ENCODE data around the gene TRIM47.
"Not testable (repeated sequence)": the region's sequence is repeated elsewhere in the genome, so short reads cannot be mapped to it uniquely, and the experiment has no call there.

TRIM47 gene

DNA sequence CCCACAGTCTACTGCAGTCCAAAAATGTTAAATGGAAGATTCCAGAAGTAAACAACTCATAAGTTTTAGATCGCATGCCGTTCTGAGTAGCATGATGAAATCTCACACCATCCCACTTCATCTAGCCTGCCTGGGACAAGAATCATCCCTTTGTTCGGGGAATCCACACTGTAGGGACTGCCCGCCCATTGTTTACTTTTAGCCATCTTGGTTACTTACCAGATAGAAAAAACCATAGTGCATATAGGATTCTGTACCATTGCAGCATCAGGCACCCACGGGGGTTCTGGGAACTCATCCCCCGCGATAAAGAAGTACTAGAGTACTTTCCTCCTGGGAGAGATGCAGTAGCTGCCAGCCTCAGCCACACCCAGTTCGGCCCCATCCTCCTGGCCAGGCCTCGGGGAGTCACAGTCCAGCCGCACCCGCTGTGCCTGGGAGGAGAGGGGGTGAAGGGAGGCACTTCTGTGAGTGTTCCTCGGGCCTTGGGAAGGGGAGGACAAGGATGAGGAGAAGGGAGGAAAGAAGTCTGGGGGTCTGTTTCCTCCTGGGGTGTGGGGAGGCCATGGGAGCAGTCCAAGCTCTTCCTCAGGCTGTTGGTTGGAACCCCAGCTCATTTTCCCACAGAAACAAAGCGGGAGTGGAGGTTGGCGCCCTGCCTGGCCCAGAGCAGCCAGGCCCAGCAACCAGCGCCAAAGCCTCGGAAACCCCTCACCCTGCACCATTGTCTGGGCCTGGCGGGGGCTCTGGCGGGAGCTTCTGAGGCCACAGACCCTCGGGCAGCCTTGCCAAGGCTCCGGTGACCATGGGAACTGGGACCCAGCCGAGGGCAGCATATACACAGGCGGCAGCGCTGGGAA lies 8.9 kb downstream of the TRIM47 start:
- no peak for DNase-seq (ENCODE audit: low spot score)

GRCh38 chr17:75868730-75869281 lies 9.6 kb downstream of the TRIM47 start:
- DNase-seq (ENCODE audit: low spot score): not testable (repeated sequence)

- DNase-seq (ENCODE audit: low spot score): not testable (repeated sequence)
Measured at GRCh38 chr17:75865404-75866188, 12.8 kb downstream of the TRIM47 start.

- peak; percentile 34 for DNase-seq (ENCODE audit: low spot score)
Measured at GRCh38 chr17:75864887-75865286, 13.5 kb downstream of the TRIM47 start.

GRCh38 chr17:75864448-75864871 lies 13.9 kb downstream of the TRIM47 start:
- peak; percentile 45 for DNase-seq (ENCODE audit: low spot score)

- DNase-seq (ENCODE audit: low spot score): no peak
Measured at GRCh38 chr17:75861927-75862317, 16.5 kb downstream of the TRIM47 start.

DNA sequence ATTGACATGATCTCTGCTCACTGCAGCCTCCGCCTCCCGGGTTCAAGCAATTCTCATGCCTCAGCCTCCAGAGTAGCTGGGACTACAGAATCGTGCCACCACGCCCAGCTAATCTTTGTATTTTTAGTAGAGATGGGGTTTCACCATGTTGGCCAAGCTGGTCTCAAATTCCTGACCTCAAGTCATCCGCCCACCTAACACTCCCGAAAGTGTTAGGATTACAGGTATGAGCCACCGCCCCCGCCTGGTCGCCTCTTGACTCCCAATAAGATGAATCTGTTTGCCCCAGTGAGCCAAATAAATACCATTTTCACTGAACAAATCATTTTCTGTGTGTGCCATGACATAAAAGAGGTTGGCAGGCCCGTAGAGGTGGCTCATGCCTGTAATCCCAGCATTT lies 19.0 kb downstream of the TRIM47 start:
- DNase-seq (ENCODE audit: low spot score): not testable (repeated sequence)

DNA sequence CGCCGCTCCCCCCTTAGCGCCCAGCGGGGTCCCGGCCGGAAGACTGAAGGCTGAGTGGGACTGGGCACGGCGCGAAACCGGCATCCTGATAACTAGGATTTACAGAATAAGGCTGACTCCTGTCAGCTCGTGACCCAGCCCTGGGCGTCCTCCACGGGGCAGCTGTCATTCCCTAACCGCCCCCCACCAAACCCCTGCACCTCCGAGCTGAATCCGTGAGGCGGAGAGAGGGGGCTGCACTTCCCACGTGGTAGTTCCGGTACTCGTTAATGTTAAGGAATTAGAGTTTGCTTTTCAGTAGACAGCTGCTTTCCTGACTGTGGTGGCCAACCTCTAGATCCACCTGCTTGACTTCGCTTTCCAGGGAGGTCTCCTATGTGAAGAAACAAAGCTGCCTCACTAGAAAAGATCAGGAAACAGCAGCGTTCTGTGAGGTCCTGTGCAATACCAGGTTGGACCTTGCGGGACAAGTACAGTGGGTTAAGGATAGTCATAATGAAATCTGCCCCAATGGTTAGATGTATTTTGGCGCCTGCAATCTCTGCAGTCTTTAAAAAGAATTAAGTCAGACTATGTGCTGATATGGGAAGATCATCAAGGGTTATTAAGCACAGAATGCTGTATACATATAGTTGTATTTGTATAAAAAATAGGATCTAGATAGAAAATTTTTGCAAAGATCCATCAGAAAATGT lies 22.2 kb downstream of the TRIM47 start:
- no peak for DNase-seq (ENCODE audit: low spot score)

- peak; percentile 99 for DNase-seq (ENCODE audit: low spot score)
Measured at GRCh38 chr17:75855310-75856061, 22.9 kb downstream of the TRIM47 start, which contains the start of gene WBP2. WBP2 (minus strand) TSS chr17:75855335; CDS start chr17:75855297, 38 bp downstream.

GRCh38 chr17:75854881-75855309 lies 23.5 kb downstream of the TRIM47 start:
- DNase-seq (ENCODE audit: low spot score): no peak

DNA sequence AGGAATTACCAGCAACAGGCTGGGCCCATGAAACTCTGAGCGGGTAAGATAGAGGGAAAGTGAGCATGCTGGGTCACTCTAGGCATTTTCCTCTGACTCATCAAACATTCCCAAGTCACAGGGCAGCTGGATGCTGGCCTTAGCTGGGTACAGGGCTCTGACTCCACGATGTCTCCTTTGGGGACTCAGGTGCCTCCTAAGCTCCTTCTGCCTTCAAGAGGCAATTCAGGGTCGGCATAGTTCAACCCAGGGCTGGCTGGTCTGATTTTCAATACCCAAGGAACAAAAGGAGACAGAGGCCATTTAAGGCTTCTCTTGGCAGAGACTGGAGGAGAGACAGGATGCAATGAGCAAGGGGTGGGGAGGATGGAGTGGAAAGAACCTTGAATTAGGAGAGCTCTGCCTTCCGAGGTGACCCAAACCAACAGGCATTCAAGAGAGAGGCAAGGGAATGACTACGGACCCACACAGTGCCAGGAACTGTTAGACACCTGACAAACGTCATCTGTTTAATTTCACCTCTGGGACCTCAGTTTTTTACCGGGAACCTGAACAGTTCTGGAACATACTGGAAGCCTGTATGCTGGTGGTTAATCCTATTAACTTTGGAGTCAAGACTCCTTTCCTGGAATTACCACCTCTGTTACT lies 24.2 kb downstream of the TRIM47 start:
- DNase-seq (ENCODE audit: low spot score): no peak

- no peak for DNase-seq (ENCODE audit: low spot score)
Measured at GRCh38 chr17:75853433-75853832, 24.9 kb downstream of the TRIM47 start.

DNA sequence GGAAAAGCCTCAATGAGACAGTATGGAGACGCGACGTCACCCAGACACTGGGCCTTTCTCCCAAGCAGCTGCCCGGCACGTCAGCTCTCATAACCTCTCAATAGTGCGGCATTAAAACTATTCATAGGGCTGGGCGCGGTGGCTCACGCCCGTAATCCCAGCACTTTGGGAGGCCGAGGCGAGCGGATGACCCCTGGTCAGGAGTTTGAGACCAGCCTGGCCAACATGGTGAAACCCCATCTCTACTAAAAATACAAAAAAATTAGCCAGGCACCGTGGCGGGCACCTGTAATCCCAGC lies 26.7 kb downstream of the TRIM47 start:
- DNase-seq (ENCODE audit: low spot score): not testable (repeated sequence)

GRCh38 chr17:75850928-75851692 lies 27.3 kb downstream of the TRIM47 start:
- DNase-seq (ENCODE audit: low spot score): no peak

GRCh38 chr17:75849724-75850123 lies 28.7 kb downstream of the TRIM47 start:
- DNase-seq (ENCODE audit: low spot score): no peak

- no peak for DNase-seq (ENCODE audit: low spot score)
Measured at GRCh38 chr17:75849279-75849646, 29.1 kb downstream of the TRIM47 start.

GRCh38 chr17:75848523-75849278 lies 29.7 kb downstream of the TRIM47 start:
- DNase-seq (ENCODE audit: low spot score): peak; percentile 84

- no peak for DNase-seq (ENCODE audit: low spot score)
Measured at GRCh38 chr17:75847614-75848522, 30.5 kb downstream of the TRIM47 start.
